ENCODE results near the gene NTM. TPM values are rescaled to one million over a fixed set of nuclear protein-coding genes. Genes with fewer than 3 reads are reported as not detected.
A peak's percentile ranks its signal among the peaks of the same experiment; 100 is the strongest.
"Not testable (repeated sequence)": the region's sequence is repeated elsewhere in the genome, so short reads cannot be mapped to it uniquely, and the experiment has no call there.

Gene NTM
- total RNA-seq, 1 experiment from 2014 or later = 15.8 TPM

DNA sequence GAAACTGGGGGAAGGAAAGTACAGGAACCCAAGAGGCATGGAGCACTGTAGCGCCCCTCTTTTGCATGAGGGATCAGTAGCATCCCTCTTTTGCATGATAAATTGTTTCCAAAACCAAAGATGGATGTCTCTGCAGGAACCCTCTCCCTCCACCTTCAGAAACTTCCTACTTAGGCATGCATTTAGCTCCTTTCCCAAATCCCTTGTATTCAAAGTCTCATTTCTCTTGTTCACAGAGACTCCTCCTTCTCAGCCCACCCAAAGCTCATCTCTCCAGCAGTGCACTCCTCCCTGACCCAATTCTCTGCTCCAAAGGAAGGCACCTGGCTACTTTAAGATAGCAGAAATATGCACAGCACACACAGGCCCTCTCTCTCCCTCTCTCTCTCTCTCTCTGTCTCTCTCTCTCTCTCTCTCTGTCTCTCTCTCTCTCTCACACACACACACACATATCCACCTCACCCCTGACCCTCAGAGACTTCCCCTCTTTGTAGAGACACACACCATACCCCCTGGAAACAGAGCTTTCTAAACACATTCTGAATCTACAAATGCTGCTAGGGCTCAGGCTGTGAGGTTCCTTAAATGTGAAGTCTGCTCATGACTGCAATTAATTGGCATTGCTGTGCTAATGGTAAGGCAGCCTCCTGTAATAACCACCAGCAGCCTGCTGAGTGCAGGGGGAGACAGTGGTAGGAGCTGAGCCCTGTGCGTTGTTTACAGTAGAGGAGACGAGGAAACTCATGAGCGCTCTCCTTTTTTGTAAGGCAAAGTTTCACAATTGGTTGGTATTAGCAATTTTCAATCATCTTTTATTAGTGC lies 519.6 kb downstream of the NTM start:
- no peak for DNase-seq (ENCODE audit: low read depth)

DNA sequence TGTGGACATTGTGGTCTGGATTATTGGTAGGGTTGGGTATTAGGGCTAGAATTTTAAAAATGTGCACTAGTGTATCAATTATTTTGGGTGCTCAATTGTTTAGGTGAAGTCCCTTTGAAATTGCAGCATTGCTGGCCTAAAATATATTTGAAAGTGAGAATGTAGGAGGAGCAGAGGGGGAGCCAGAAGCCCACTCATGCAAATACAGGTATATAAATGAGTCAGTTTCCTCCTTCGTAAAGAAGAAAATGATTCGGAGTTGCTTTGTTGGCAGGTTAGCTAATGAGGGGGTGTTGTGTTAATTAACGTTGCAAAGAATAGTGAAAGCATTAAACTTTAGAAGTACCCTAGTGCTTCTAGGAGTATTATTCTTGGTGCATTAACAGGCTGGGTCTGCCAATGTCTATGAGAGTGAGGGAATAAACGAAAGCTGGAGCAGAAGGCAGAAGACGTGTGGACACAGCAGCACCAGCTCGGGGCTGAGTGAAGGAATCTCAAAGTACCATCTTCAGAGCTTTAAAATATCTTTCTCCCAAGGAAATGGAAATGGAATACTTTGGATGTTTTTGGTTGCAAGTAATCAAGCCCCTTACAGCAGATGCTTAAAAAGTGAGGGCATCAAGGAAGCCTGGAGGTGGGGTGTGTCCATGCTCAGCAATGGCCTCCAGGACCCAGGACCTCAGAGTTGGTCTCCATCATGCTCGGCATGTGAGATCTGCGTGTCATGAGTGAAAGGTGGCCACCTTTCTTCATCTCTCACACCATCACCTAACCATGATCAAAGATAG lies 522.9 kb downstream of the NTM start:
- no peak for DNase-seq (ENCODE audit: low read depth)

- no peak for DNase-seq (ENCODE audit: low read depth)
Observed at GRCh38 chr11:131893988-131894387, 523.6 kb downstream of the NTM start.

- peak; percentile 53 for DNase-seq (ENCODE audit: low read depth)
Observed at GRCh38 chr11:131894615-131895544, 524.5 kb downstream of the NTM start.

DNA sequence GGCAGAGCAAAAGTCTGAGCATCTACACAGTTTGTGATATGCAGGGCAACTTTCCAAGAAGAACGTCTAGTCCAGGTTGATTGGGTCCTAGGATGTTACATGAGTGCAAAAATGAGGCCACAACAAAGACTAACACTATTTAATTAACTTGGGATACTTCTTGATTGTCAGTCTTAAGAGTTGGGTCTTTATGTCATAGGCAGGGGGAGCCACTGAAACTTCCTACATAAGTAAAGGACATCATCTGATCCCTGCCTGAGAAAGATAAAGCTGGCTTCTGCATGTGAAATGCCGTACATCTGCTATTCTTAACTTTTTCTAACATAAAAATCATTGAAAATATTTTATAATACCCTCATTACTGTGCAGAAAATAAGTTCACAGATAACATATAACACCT lies 525.5 kb downstream of the NTM start:
- DNase-seq (ENCODE audit: low read depth) = no peak

GRCh38 chr11:131896978-131897615 lies 526.7 kb downstream of the NTM start:
- peak; percentile 61 for DNase-seq (ENCODE audit: low read depth)

- peak; percentile 74 for DNase-seq (ENCODE audit: low read depth)
Observed at GRCh38 chr11:131897956-131898355, 527.5 kb downstream of the NTM start.

DNA sequence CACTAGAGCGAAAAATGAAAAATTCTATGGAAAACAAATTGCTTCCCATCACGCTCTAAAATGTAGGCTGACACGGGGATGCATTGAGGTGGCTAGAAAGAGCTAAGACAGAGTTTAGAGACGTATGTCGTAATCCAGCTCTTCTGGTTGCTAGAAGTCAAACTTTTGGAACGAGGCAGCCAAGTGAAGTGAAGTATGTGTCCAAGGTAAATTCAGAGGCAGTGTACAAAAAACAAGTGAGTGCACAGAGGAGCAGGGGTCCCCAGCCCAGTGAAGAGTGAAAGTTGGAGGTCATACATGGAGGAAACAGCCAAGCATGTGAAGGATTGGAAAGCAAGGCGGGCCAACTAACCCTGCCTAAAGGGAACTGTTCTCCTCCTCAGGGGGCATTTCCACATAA lies 528.5 kb downstream of the NTM start:
- DNase-seq (ENCODE audit: low read depth) = no peak

DNA sequence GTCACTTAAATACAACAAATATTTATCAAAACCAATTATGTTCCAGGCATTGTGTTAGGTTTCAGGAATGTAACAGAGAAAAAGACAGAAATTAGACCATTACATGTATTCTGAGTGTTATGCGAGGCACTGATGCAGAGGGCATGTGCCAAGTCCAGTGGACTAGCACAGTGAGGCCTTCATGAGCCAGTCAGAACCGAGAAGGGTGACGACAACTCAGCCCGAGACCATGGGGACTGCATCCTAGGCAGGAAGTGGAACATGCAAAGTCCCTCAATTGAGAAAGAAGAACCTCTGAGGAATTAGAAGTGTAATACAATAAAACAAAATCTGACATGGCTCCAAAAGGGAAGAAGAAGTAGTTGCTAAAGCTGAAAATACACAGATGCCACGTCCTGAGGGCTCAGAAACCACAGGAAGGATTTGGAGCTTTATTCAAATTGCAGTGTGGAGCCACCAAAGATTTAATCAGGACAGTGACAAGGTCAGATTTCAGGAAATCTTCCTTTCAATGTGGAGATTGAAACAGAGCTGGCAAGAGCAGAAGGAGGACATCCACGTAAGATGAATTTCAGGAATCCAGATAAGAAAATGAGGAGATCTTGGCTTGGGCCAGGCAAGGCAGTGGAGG lies 529.6 kb downstream of the NTM start:
- DNase-seq (ENCODE audit: low read depth) = no peak

DNA sequence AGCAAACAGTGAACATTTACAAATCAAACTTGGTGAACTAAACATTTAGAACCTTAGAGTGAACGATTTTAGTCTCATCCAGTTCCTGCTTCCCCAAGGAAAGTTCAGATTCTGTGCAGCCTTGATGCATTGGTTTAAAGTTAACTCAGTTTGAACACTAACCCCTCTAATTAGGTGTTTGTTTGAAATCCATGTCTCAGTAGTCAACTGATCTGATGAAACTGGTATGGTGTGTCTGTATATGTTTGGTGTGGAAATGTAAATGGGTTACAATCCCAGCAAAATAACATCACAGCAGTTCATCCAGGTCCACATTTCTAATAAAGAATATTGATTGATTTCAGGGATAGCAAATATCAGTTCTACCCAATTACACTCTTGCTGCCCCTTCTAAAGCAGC lies 532.0 kb downstream of the NTM start:
- DNase-seq (ENCODE audit: low read depth) = no peak

DNA sequence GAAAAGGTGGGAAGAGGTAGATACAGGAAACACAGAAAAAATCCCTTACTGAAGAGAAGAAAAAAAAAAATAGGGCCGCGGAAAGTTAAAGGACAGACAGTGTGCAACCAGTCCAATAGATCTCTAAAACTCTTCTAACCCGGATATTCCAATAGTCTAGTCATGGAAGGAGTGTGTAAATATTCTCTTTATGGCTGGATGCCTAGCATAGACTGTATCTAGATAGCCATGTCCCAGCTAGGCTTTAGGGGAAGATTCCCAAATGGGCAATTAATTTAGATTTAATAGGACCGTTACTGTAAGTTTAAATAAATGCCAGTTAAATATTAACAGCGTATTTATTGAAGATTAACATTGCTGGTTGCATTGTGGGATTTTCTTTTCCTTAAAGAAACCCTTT lies 532.7 kb downstream of the NTM start:
- no peak for DNase-seq (ENCODE audit: low read depth)

DNA sequence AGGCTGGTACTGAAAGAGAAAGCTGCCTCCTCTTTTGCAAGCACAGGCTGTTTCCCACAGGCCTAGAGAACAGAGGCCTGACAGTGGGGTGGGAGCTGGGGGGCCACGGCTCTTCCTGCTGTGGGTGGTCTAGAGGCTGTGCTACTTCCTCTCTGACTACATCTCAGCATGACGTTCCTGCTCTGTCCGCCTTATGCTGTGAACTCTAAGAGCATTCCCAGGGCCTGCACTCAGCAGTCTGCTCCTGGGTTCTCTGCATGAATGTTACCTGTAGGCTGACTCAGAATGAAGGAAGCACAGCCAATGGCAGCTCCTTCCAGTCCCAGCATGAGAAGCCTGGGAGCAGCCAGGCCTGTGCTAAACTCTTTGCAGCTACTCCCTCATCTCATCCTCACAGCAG lies 534.3 kb downstream of the NTM start:
- DNase-seq (ENCODE audit: low read depth) = no peak

DNA sequence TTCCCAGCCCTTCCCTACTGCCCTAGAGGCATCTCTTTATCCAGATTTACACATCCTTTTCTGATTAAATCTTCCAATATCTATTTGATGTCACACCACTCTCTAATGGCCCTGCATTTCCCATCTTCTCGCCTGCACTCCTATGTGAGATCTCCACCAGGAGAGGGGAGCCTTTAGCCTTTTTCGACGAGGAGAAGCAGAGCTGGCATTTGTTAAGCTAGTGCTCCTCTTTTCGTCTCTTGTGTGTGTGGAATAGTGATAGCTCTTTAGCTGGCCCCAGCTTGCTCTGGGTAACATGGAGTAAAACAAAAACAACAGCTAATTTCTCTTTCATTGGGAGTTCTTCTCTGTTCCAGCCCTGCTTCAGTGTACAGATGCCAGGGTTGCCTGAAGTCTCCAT lies 536.5 kb downstream of the NTM start:
- no peak for DNase-seq (ENCODE audit: low read depth)

DNA sequence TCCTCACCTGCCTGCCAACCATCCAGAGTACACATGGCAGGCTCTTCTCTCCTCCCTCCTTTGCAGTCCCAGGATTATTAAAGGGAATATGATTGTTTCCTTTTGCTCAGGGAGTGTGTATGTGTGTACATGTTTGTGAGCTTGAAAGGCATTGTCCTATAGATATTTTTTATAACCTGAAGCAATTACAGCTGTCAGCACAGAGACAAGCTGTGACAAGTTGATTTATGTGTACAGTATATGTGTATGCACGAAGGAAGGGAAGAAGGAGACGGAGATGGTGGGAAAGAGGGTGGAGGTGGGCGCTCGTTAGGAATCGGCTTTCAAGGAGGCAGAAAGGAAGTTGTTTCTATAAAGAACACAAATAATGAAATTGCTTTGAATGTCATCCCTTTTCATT lies 537.0 kb downstream of the NTM start:
- no peak for DNase-seq (ENCODE audit: low read depth)

- DNase-seq (ENCODE audit: low read depth) = no peak
Observed at GRCh38 chr11:131908316-131908715, 537.9 kb downstream of the NTM start.

DNA sequence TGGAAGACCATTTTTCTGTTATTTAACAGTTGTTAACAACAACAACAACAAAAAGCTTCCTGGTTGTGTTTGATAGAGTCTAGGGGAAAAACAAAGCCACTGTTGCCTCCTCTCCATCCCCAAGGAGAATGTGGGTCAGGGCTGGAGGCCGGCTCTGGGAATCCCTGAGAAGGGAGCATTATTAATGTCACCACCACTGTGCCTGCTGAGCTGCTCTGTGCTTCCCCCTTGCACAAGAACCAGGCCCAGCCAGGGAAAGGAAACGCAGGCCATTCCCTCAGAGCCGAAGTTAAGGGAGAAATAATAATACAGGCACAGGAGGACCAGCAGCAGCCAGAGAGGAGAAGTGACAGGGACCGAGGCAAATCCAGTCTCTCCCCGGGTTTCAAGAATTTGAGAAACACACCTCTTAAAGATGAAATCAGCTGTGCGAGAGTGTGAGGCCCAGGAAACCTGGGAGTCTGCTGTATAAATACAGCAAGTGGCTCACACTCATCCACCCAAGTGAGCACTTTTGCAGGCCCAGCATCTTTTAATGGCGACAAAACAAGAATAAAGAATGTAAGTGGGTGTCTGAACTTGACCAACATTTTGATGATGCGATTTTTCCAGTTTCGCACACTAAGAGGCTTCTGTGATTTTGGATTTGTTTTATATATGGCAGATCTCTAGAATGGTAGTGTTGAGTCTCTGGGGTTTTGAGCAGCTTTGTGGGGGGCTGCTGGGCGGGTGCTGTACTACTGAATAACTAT lies 539.2 kb downstream of the NTM start:
- DNase-seq (ENCODE audit: low read depth) = no peak

DNA sequence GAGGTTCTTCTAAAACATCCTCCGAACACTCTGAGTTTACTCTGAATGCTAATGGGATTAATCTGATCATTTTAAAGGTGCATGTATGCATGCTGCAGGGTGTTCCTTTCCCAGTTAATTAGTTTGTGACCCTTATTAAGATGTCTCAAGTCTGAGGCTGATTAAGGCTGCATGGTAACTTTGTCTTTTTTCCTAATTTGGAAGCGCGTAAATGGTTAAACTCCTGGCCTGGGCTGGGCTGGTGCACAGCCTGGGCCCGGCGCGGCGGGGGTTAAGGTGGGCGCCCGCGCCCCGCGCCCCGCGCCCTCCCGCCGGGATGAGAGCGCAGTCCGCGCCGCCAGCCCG lies 539.7 kb downstream of the NTM start:
- DNase-seq (ENCODE audit: low read depth) = no peak

- peak; percentile 64 for DNase-seq (ENCODE audit: low read depth)
Observed at GRCh38 chr11:131910523-131911387, 540.3 kb downstream of the NTM start.

GRCh38 chr11:131911388-131912032 lies 541.1 kb downstream of the NTM start:
- not testable (repeated sequence) for DNase-seq (ENCODE audit: low read depth)
